Suppressor macrophage (primary cell): ENCODE data around the gene CDC45.
A peak's percentile ranks its signal among the peaks of the same experiment; 100 is the strongest.

Experiments used
- DNase-seq, 4 experiments: peaks; one replicate each; pipeline ENCODE4 v3.0.0-alpha.2; 2020 to 2022

The CDC45 gene

GRCh38 chr22:19448076-19448607 lies 31.6 kb upstream of the CDC45 start:
- peak; percentile 24 to 45 (median 34) for DNase-seq

GRCh38 chr22:19448739-19449421 lies 30.8 kb upstream of the CDC45 start:
- DNase-seq: no peak

- DNase-seq: no peak
Observed at GRCh38 chr22:19449422-19449767, 30.3 kb upstream of the CDC45 start.

- DNase-seq: no peak
Observed at GRCh38 chr22:19450363-19451175, 29.2 kb upstream of the CDC45 start.

- DNase-seq: no peak
Observed at GRCh38 chr22:19451570-19451969, 28.1 kb upstream of the CDC45 start.

GRCh38 chr22:19453718-19454117 lies 26.0 kb upstream of the CDC45 start:
- no peak for DNase-seq

GRCh38 chr22:19454156-19454555 lies 25.6 kb upstream of the CDC45 start:
- no peak for DNase-seq

- no peak for DNase-seq
Observed at GRCh38 chr22:19455033-19455432, 24.7 kb upstream of the CDC45 start.

GRCh38 chr22:19455585-19456370 lies 23.9 kb upstream of the CDC45 start:
- DNase-seq: no peak

- DNase-seq: no peak
Observed at GRCh38 chr22:19456541-19456940, 23.2 kb upstream of the CDC45 start.

- DNase-seq: no peak
Observed at GRCh38 chr22:19457828-19458428, 21.8 kb upstream of the CDC45 start.

- no peak for DNase-seq
Observed at GRCh38 chr22:19460036-19460435, 19.7 kb upstream of the CDC45 start.

GRCh38 chr22:19461506-19461905 lies 18.2 kb upstream of the CDC45 start:
- no peak for DNase-seq

GRCh38 chr22:19463008-19463407 lies 16.7 kb upstream of the CDC45 start:
- DNase-seq: no peak

- no peak for DNase-seq
Observed at GRCh38 chr22:19463491-19464469, 15.9 kb upstream of the CDC45 start.

- no peak for DNase-seq
Observed at GRCh38 chr22:19464546-19464945, 15.2 kb upstream of the CDC45 start.

- no peak for DNase-seq
Observed at GRCh38 chr22:19464975-19465374, 14.7 kb upstream of the CDC45 start.

- no peak for DNase-seq
Observed at GRCh38 chr22:19466126-19466716, 13.5 kb upstream of the CDC45 start.

- DNase-seq: no peak
Observed at GRCh38 chr22:19466848-19467752, 12.6 kb upstream of the CDC45 start.

- DNase-seq: no peak
Observed at GRCh38 chr22:19467912-19468311, 11.8 kb upstream of the CDC45 start.
